OCI-LY3 (cell line): ENCODE results near the gene CYP20A1.

Experiments used
- EZH2phosphoT487 ChIP-seq: fragments of 200-600 bp; shearing (Covaris generic); IDR thresholded peaks from 2 replicates; pipeline ENCODE4 v1.6.1; 2018; ENCODE audit warnings: antibody characterized with exemption, mixed run types, low read depth
- TF ChIP-seq, protein P1 (sequence below): fragments of 200-600, 300-600 bp; sonication (generic); IDR thresholded peaks from 2 replicates; pipeline ENCODE4 v1.5.1; 2014; ENCODE audit warnings: antibody characterized with exemption, low read length, low read depth

DNA sequence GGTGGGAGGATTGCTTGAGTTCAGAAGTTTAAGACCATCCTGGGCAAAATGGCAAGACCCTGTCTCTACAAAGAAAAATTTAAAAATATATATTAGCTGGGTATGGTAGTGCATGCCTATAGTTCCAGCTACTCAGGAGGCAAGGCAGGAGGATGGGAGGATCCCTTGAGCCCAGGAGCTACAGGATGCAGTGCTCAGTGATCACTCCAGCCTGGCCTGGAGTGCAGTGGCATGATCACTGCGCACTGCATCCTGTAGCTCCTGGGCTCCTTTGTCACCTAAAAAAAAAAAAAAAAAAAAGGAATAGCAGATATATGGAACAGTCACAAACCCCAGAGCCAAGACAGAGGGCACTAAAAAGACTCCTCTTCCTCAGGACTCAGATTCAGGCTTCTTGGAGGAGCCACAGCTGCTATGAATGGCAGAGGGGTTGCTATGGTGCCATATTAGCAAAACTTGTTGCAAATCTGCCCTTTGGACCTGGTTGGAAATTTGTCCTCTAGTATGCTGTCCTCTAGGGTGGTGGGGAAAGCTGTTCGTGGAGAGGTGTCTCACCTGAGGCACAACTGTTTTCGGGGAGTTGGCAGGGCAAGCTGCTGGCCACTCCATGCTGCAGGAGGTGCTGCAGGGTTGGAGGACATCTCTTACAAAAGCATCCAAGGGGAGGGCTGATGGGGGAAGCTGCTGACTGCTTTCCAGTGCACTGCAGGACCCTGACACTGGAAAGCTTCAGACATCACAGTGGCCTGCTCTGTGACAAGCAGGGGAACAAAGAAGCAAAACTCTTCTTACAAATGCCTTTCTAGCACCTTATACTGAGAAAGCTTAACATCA lies 22.7 kb downstream of the CYP20A1 start:
- TF ChIP-seq EZH2phosphoT487 = no peak
- TF ChIP-seq, protein P1, sequence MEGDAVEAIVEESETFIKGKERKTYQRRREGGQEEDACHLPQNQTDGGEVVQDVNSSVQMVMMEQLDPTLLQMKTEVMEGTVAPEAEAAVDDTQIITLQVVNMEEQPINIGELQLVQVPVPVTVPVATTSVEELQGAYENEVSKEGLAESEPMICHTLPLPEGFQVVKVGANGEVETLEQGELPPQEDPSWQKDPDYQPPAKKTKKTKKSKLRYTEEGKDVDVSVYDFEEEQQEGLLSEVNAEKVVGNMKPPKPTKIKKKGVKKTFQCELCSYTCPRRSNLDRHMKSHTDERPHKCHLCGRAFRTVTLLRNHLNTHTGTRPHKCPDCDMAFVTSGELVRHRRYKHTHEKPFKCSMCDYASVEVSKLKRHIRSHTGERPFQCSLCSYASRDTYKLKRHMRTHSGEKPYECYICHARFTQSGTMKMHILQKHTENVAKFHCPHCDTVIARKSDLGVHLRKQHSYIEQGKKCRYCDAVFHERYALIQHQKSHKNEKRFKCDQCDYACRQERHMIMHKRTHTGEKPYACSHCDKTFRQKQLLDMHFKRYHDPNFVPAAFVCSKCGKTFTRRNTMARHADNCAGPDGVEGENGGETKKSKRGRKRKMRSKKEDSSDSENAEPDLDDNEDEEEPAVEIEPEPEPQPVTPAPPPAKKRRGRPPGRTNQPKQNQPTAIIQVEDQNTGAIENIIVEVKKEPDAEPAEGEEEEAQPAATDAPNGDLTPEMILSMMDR = no peak
